Cerebellar nuclear complex (tissue), 1 donor: ENCODE results near the gene PNPLA3.

Experiments used
- DNase-seq, 2 experiments: peaks; one replicate each; lab custom pipeline; 2025; lab: John Stamatoyannopoulos, UW

Gene PNPLA3

DNA sequence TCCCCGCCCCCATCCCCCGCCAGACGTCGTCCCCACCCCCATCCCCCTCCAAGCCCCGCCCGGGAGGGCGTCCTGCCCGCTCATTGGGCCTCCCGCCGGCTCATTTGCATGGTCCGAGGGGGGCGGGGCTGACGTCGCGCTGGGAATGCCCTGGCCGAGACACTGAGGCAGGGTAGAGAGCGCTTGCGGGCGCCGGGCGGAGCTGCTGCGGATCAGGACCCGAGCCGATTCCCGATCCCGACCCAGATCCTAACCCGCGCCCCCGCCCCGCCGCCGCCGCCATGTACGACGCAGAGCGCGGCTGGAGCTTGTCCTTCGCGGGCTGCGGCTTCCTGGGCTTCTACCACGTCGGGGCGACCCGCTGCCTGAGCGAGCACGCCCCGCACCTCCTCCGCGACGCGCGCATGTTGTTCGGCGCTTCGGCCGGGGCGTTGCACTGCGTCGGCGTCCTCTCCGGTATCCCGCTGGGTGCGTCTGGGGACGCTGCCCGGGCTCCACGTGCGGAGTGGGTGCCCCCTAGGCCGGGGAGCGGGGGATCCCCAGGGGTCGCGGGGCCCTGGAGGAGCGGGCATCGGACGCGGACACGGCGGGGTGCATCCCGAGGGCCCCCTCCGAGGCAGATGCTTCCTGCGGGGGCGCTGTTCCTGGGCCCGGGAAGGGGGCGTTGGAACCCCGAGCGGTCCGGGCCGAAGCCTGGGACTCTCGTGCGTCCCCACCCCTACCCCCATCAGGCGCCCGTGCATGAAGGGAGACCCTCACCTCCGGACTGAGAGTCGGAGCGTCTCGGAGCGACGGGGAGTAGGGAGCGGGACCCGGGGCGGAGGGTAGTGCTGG lies at the start of gene PNPLA3:
TSS of gene PNPLA3 (plus strand) at position 175 of the 834 bp plus-strand sequence. CDS start at position 282, 107 bp downstream.
- no peak for DNase-seq

DNA sequence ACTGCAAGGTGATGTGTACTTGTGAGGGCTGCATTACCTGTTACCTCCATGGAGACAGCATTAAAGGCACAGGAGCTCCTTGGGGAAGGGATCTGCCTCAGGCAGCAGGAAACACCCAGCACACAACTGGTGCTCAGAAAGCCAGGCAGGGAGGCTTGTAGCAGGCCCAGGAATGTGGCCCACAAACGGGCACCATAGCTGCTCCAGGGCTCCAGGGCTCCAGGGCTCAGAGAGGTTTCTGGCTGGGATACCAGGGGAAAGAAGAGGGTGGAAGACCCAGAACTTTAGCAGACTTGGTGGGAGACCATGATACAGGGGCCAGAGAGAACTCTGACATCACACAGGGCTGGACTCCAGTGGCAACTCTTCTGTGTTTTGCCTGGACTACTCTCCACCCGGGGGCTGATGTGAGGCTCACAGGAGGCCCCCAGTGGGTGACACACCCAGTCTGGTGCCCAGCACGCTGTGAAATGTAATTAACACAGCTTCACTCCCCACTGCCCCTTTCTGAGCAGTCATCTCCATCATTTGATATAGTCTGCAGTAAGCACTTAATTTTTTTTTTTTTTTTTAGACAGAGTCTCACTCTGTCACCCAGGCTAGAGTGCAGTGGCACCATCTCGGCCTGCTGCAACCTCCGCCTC lies 46.6 kb upstream of the PNPLA3 start:
- DNase-seq, result no peak

DNA sequence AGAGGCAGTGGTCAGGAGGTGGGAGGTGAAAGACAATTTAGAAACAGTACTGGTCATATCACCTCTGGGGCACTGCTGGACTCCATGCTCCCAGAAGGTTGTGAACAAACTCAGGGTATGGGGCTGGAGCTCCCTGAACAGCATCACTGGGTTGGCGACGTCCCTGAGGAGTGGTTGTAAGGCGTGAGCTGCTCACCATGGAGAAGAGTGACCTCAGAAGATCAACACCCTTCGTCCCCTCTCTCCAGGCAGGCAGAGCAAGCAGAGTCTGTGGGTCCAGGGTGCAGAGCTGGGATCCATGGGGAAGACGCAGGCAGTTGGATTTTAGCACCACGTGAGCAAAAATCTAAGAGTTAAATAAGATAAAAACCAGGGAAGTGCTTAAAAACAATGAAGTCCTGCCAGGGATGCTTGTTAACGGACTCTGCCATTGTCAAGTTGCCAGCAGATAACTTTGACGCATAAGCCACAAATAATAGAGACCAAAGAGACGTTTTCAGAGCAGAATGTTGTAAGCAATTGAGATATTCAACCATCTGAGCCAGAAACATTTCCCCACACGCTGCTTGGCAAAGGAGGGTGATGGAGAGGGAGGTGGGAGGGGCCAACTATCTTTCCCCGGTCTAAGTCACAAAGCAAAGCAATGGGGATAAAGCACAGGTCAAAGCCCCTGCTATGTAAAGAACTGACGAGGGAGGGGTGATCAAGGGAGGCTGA lies 45.4 kb upstream of the PNPLA3 start:
- DNase-seq, result no peak

- no peak for DNase-seq
These were observed 44.6 kb upstream of the PNPLA3 start for GRCh38 chr22:43878831-43879550.

DNA sequence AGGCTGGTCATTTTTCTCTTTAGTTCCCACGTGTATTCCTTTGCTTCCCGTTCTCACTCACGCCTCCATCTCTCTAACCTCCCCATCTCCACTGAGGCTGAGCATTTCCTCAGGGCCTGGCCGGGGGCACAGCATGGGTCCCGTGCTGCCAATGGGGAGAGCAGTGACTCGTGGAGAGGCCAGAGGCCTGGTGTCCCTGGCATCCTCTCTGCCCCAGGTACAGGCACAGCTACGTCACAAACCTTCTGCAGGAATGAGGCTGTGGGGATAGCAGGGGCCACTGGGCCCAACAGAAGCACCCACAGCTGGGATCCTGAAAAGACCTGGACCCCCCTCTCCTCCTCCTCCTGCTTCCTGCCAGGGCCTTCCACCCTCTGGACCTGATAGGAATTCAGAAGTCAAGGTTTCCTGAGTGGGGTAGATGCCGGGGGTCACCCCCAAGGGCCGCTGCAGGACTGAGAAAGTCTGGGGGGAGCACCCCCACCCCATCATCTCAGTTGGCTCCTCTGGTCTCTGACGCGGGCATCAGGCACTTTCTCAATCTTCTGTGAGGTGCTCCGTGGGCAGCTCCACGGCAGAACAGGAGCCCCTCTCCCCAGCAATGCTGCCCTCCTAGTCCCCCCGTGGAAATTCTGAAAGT lies 43.6 kb upstream of the PNPLA3 start:
- no peak for DNase-seq

- DNase-seq, result no peak
These were observed 43.0 kb upstream of the PNPLA3 start for GRCh38 chr22:43880541-43880991.

DNA sequence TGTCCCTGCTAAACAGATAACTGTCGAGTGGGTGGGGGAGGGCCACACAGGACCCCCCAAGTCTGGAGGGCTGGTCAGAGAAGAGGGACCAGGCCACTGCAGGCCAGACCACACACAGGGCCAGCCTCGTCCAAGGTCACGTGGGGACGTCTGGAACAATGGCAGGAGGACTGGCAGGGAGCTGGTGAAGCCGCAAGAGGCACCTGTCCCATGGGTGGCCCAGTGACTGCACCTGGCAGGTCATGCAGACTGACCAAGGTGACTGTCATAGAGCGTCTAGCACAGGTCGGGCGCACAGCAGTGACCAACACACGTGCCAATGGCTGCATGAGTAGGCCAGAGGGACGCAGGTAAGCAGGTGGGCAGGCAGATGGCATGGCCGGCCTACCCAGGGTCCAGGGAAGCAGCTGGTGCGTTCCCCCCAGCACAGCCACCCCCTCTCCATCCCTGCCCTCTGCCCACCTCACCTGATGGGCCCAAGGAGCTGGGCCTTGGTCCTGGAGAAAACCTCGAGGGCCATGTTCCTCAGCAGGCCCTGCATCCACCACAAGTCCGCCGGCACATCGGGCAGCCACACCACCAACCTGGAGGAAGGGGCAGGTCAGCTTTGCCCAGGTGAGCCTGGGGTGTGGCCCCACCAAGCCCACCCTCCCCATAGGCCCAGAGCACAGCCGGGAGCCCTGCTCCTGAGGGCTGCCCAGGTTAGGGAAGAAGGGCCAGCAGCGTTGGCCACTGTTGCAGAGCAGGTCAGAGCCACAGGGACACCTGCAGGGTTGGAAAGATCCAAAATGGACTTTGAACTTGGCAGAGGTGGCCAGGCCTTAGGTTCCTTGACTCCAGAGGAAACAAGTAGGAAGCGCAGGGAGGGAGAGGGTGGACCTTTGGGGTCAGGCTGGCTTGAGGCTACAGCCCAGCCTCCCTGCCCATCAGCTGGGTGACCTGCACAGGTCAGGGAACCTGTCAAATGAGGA lies 42.2 kb upstream of the PNPLA3 start:
- DNase-seq, result no peak

DNA sequence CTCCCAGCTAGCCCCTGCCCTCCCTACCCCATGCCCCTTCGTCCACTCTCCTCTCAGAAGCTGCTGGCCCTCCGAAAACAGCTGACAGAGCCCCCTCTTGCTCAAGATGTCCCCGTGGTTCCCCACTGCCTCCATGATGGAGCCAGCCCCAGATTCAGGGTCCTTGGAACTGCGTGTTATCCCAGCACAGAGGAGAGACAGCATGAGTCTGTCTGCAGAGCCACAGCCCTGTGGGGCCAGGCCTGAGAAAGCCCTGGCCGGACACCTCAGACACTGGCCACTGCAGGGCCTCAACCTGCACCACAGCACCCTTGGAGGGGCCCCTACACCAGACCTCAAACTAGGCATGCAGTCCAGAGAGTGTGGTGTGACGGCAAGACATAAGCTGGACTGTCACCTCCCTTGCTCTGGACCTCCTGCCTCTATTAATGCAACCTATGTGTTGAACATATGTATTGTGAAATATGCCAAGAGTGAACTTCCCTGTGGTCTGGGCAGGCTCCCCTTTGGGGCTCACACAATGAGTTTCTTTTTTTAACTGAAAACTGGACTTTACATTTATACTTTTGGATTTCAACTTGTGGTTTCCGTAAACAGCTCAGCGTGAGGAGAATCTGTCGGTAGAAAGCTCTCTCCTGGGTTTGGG lies 41.4 kb upstream of the PNPLA3 start:
- DNase-seq, result no peak

DNA sequence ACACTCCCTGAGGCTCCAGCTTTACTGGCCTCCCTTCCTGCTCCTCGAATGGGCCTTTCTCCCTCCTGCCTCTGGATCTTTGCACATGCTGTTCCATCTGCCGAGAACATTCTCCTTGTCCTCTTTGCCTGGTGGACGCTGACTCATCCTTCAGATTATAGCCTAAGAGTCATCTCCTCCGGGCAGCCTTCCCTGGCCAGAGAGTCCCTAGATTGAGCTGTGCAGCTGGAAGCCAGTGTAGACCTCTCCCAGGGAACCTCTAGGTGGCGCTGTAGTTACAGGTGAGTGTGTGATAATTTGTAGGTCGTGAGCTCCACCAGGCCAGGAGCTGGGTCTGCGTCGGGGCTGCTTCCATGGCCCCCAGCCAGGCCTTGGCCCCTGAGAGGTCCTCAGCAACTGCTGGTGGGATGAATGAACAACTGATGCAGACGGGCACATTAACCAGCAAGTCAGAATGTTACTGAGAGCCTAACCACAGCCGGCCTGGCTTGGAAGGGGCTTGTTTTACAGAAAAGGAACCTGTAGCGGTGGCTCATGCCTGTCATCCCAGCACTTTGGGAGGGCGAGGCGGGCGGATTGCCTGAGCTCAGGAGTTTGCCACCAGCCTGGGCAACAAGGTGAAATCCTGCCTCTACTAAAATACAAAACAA lies 40.5 kb upstream of the PNPLA3 start:
- DNase-seq, result no peak

- DNase-seq, result no peak
These were observed 39.7 kb upstream of the PNPLA3 start for GRCh38 chr22:43883719-43884415.

- DNase-seq, result no peak
These were observed 38.8 kb upstream of the PNPLA3 start for GRCh38 chr22:43884600-43885318.

GRCh38 chr22:43885319-43885671 lies 38.3 kb upstream of the PNPLA3 start:
- DNase-seq, result no peak

DNA sequence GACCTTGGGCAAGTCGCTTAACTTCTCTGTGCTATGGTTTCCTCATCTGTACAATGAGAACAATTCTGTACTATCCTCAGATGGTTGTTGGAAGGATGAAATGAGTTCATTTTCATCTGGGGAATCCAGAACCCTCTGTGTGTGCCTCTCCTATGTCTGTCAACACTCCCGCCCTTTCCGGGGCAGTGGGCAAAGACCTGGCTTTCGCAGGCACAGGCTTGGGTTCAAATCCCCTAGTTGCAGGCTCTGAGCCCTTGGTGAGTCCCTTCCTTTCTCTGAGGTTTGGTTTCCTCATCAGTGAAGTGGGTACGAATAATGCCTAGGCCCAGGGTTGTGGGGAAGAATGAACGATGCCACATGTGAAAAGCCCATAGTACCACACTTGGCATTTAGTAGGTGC lies 37.8 kb upstream of the PNPLA3 start:
- DNase-seq, result no peak

GRCh38 chr22:43886231-43886630 lies 37.4 kb upstream of the PNPLA3 start:
- DNase-seq, result no peak

GRCh38 chr22:43887391-43887790 lies 36.2 kb upstream of the PNPLA3 start:
- no peak for DNase-seq

DNA sequence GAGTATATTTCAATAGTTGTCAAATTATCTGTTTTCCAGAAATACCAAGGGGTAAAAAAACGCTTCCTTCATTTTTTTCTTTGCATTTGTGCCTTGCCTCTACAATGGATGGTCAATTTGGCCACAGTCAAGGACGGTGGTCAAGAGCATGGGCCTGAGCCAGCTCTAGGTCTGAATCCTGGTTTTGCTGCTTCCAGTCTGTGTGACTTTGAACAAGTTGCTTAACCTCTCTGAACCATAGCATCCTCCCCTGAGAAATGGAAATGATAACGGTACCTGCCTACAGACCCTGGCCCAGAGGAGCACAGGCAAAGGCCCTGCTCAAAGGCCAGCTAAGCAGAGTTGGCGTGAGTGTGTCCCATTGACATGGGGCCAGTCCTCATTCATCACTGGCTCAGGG lies 34.9 kb upstream of the PNPLA3 start:
- no peak for DNase-seq

DNA sequence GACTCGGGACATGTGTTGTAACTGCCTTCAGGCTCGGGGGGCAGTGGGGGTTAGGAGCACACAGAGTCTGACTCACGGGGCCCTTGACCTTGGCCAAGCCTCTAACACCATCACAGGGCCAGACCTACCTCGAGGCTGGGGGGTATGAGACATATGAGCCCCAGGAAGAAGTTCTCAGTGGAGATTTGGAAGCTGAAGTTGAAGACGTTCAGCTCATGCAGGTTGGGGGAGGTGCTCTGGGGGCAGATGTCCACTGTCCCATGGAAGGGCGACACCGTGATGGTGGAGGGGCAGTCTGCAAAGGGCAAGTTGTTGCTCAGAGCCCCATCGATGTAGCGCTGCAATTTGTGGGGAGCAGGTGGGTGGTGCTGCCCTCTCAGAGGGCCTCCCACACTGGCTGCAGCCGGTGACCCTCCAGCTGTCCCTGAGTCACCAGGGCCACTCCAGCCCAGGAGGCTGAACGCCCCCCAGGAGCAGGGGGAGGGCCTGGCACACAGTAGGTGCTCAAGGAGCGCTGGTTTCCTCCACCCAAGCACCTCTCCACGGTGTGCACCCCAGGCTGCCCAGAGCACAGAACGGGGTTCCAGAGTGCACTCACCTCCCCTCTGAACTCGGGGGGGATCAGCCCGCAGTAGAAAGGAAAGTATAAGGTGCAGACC lies 34.3 kb upstream of the PNPLA3 start:
- DNase-seq, result no peak

DNA sequence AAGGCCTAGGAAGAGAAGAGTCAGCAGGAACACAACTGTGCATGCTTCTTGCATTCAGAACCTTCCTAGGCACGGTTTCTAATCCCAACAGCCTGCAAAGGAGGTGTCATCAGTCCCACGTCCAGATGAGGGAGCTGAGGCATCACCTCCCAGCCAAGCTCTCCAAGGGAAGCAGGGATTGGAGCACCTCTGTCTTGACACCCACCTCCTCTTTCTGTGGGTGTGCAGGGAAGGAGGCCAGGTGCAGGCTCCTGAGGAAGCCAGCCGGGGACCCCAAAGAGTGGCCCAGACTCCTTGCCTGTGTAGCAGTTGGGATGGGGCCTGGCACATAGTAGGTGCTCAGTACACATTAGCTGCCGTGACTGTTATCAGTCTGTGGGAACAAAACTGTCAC lies 33.7 kb upstream of the PNPLA3 start:
- DNase-seq, result no peak
